Breast epithelium (tissue), 3 donors: Measurements from ENCODE around the gene PRDM15.

Source experiments
- POLR2A ChIP-seq: fragments of 450-650 bp; IDR thresholded peaks from one replicate; pipeline ENCODE4 v1.6.1; 2016; ENCODE audit warnings: antibody characterized with exemption, mild to moderate bottlenecking, moderate library complexity
- POLR2AphosphoS5 ChIP-seq, 3 donors: sonication (generic); formaldehyde crosslinking; IDR thresholded peaks; one replicate each; pipeline ENCODE4 v1.6.1; 2017; ENCODE audit warnings: antibody characterized with exemption in 3 of 3
- TF ChIP-seq, protein P1 (sequence below), 3 donors: fragments of 450-650 bp; IDR thresholded peaks; one replicate each; pipeline ENCODE4 v1.5.1; 2016 to 2017; ENCODE audit warnings: antibody characterized with exemption in 3 of 3, mild to moderate bottlenecking in 3 of 3, moderate library complexity in 3 of 3

DNA sequence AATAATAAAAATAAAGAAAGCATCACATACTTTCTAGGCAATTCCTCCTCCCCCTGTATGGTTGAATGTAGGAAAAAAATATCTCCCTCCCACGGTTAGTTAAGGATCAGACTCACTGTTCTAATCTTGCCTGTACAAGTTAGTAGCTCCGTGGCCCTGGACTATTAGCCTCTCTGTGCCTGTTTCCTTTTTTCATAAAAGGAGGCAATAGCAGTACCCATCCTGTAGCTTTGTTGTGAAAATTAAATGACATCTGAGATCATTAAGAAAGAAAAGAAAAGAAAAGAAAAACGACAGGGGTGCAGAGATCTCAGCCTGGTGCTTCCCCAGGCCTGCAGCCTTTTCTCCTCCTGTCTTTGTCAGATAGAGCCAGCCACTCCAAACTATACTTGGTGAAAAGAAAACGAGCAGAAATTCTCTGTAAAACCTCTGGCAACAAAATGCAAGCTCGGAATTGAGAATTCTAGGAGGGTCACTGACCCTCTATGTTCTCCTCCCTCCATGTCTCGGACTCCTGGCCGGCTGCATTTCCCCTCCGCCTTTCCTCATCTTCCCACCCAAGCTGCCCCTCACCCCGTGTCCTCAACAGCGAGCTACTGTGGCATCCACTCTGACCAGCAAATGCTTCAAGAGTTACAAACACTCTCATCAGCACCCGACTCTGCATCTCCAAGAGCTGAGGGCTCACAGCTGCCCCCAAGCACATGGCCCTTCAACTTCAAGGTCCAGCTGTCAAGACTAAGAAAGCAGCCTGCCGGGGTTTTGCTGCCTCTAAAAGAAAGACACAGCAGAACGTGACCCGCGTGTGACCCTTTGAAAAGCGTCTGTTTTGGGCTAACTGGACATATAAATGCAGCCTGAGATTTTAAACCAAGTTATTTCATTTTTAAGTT lies 125.9 kb downstream of the PRDM15 start:
- TF ChIP-seq, protein P1, sequence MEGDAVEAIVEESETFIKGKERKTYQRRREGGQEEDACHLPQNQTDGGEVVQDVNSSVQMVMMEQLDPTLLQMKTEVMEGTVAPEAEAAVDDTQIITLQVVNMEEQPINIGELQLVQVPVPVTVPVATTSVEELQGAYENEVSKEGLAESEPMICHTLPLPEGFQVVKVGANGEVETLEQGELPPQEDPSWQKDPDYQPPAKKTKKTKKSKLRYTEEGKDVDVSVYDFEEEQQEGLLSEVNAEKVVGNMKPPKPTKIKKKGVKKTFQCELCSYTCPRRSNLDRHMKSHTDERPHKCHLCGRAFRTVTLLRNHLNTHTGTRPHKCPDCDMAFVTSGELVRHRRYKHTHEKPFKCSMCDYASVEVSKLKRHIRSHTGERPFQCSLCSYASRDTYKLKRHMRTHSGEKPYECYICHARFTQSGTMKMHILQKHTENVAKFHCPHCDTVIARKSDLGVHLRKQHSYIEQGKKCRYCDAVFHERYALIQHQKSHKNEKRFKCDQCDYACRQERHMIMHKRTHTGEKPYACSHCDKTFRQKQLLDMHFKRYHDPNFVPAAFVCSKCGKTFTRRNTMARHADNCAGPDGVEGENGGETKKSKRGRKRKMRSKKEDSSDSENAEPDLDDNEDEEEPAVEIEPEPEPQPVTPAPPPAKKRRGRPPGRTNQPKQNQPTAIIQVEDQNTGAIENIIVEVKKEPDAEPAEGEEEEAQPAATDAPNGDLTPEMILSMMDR (IDR thresholded peaks at IDR 0.05): no peak
- no peak for TF ChIP-seq POLR2A
- no peak for TF ChIP-seq POLR2AphosphoS5 (IDR thresholded peaks at IDR 0.05)
